Mesothelial cell of epicardium (in vitro differentiated cells): Measurements from ENCODE around the gene ARHGEF19. TPM values are rescaled to one million over a fixed set of nuclear protein-coding genes. Genes with fewer than 3 reads are reported as not detected.
"Not testable (repeated sequence)": the region's sequence is repeated elsewhere in the genome, so short reads cannot be mapped to it uniquely, and the experiment has no call there.

Experiments used
- DNase-seq, 2 experiments: peaks; one replicate each; pipeline ENCODE4 v3.0.0; 2021; ENCODE audit warnings: low spot score in 2 of 2; ENCODE audit not compliant: unreplicated experiment in 2 of 2
- H3K27ac Mint-ChIP-seq: 2 replicates; pipeline ENCODE4 v1.8.0; 2021; ENCODE audit warnings: mixed read lengths
- H3K27me3 Mint-ChIP-seq: 2 replicates; pipeline ENCODE4 v1.8.0; 2021; ENCODE audit warnings: low read depth, mixed read lengths
- H3K36me3 Mint-ChIP-seq: 2 replicates; pipeline ENCODE4 v1.8.0; 2021; ENCODE audit warnings: mixed read lengths
- H3K4me1 Mint-ChIP-seq: 2 replicates; pipeline ENCODE4 v1.8.0; 2021; ENCODE audit warnings: mixed read lengths
- H3K4me3 Mint-ChIP-seq: 2 replicates; pipeline ENCODE4 v1.8.0; 2021; ENCODE audit warnings: mild to moderate bottlenecking, moderate library complexity, mixed read lengths
- H3K9me3 Mint-ChIP-seq: 2 replicates; pipeline ENCODE4 v1.8.0; 2021; ENCODE audit warnings: mixed read lengths
- total RNA-seq: library from RNA; stranded (reverse); gene quantifications from 3 replicates; pipeline ENCODE4 v1.2.1, GENCODE V29; 2021
- TF ChIP-seq, protein P1 (sequence below): fragments of 200-600 bp; sonication (generic); IDR thresholded peaks from one replicate; pipeline ENCODE4 v1.5.0; 2021; ENCODE audit warnings: antibody characterized with exemption; ENCODE audit not compliant: unreplicated experiment

ARHGEF19 gene
- 85.3 to 88.3 TPM (median 86.6 TPM) in 3 replicates for total RNA-seq

DNA sequence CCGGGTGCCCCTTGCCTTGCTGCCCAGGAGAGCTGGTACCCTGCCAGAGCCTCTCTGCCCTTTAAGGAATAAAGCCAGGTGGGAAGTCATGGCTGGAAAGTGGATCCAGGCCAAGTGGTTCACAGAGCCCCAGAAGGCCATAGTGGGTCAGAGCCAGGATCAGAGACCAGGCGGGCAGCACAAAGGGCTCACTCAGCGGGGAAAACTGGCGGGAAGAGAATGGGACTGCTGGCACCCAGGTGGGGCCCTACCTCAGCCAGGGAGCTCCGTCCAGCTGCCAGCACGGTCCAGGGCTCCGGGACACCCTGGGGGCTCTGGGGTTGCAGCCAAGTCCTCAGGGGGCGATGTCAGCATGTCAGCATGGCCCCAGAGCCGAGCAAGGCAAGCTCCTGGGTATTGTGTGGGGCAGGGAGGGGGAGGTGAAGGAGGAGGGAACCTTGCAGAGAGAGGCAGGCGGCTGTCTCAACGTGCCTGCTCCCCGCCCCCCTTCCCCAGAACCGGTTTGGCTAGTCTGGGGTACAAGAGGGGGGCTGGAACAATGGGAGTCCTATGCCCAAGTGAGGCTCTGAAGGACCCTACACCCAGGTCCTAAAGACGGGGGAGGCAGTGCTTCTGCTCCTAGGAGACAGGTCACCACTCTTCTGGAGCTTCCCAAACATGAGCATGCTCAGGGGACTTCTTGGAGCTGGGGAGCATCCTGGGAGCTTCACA, at the start of gene ARHGEF19:
TSS of gene ARHGEF19 (minus strand) at position 402 of the 711 bp plus-strand sequence. CDS start 3,598 bp downstream, outside the sequence.
- TF ChIP-seq, protein P1, sequence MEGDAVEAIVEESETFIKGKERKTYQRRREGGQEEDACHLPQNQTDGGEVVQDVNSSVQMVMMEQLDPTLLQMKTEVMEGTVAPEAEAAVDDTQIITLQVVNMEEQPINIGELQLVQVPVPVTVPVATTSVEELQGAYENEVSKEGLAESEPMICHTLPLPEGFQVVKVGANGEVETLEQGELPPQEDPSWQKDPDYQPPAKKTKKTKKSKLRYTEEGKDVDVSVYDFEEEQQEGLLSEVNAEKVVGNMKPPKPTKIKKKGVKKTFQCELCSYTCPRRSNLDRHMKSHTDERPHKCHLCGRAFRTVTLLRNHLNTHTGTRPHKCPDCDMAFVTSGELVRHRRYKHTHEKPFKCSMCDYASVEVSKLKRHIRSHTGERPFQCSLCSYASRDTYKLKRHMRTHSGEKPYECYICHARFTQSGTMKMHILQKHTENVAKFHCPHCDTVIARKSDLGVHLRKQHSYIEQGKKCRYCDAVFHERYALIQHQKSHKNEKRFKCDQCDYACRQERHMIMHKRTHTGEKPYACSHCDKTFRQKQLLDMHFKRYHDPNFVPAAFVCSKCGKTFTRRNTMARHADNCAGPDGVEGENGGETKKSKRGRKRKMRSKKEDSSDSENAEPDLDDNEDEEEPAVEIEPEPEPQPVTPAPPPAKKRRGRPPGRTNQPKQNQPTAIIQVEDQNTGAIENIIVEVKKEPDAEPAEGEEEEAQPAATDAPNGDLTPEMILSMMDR = no peak
- H3K27ac Mint-ChIP-seq = peak within 1 kb of the TSS; percentile 77
- peak within 1 kb of the TSS; percentile 75 for H3K4me3 Mint-ChIP-seq

DNA sequence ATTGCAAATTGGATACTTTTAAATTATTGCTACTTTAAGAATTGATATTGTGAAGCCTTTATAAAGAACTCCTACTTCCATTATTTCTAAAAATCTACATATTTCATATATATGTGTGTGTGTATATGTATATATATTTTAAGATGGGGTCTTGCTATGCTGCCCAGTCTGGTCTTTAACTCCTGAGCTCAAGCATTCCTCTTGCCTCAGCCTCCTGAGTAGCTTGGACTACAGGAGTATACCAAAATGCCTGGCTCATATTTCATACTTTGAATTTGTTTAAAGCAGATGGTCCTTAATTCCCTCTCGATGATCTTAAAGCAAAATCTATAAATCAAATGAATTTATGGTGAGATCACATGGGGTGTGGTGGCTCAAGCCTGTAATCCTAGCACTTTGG, 49.6 kb upstream of the ARHGEF19 start:
- no peaks in the 10 kb centered on the region for H3K9me3 Mint-ChIP-seq
- TF ChIP-seq, protein P1 = no peak
- H3K4me3 Mint-ChIP-seq = no peak overlapping the region
- DNase-seq = no peak
- H3K4me1 Mint-ChIP-seq = peaks cover 6% of the 10 kb centered on the region
- no peaks in the 10 kb centered on the region for H3K27me3 Mint-ChIP-seq
- H3K27ac Mint-ChIP-seq = no peak overlapping the region
- peaks cover 3% of the 10 kb centered on the region for H3K36me3 Mint-ChIP-seq

More for the DNA sequence above, at the start of gene ARHGEF19:
- no peaks in the 10 kb centered on the region for H3K36me3 Mint-ChIP-seq
- peaks cover 48% of the 10 kb centered on the region for H3K4me1 Mint-ChIP-seq
- DNase-seq = peak in 1 of 2 experiments; percentile 82
- no peaks in the 10 kb centered on the region for H3K9me3 Mint-ChIP-seq
- H3K27me3 Mint-ChIP-seq = no peaks in the 10 kb centered on the region

DNA sequence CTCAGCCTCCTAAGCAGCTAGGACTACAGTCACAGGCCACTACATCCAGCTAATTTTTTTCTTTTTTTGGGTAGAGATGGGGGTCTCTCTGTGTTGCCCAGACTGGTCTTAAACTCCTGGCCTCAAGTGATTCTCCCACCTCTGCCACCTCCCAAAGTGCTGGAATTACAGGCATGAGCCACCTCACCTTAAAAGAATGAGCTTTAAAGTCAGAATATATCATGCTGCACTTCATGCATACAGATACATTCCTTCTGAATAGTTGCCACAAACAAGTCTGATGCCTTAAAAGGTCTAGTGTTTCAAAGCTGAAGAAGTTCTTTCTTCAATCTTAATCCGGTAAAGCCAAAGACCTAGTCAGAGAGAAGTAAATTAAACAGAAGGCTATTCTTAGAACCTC, 48.4 kb upstream of the ARHGEF19 start:
- TF ChIP-seq, protein P1 = no peak
- Mint-ChIP-seq H3K4me1 (no peaks in the 10 kb centered on the region), H3K9me3 (no peaks in the 10 kb centered on the region), H3K4me3 (no peak overlapping the region), H3K27me3 (no peaks in the 10 kb centered on the region), H3K27ac (no peak overlapping the region), H3K36me3 (peaks cover 3% of the 10 kb centered on the region)
- no peak for DNase-seq

GRCh38 chr1:16258591-16259135, 46.2 kb upstream of the ARHGEF19 start:
- peaks cover 2% of the 10 kb centered on the region for H3K4me1 Mint-ChIP-seq
- no peak overlapping the region for H3K4me3 Mint-ChIP-seq
- H3K9me3 Mint-ChIP-seq = no peaks in the 10 kb centered on the region
- no peak overlapping the region for H3K27ac Mint-ChIP-seq
- H3K36me3 Mint-ChIP-seq = peaks cover 9% of the 10 kb centered on the region
- DNase-seq = no peak
- TF ChIP-seq, protein P1 = no peak
- H3K27me3 Mint-ChIP-seq = no peaks in the 10 kb centered on the region

DNA sequence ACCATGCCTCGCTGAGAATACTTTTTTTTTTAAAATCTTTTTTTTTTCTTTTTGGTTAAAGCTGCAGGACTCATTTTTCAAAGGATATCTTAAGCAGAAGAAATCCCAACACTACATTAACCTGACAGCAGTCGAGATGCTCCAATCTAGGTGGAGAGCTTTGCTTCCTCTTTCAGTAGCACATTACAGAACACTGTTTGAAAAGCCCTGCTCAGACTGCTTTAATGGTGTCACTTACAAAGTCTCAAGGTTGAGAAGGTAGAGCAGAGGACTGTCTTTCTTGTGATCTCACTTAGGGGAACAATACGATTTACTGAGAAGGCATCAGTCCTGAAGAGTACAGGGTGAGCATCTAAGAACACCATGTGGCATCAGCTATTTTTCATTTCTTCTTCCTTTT, 45.5 kb upstream of the ARHGEF19 start:
- no peak for DNase-seq
- no peaks in the 10 kb centered on the region for H3K27me3 Mint-ChIP-seq
- no peaks in the 10 kb centered on the region for H3K9me3 Mint-ChIP-seq
- peaks cover 2% of the 10 kb centered on the region for H3K4me1 Mint-ChIP-seq
- TF ChIP-seq, protein P1 = no peak
- no peak overlapping the region for H3K27ac Mint-ChIP-seq
- H3K36me3 Mint-ChIP-seq = peaks cover 9% of the 10 kb centered on the region
- H3K4me3 Mint-ChIP-seq = no peak overlapping the region

DNA sequence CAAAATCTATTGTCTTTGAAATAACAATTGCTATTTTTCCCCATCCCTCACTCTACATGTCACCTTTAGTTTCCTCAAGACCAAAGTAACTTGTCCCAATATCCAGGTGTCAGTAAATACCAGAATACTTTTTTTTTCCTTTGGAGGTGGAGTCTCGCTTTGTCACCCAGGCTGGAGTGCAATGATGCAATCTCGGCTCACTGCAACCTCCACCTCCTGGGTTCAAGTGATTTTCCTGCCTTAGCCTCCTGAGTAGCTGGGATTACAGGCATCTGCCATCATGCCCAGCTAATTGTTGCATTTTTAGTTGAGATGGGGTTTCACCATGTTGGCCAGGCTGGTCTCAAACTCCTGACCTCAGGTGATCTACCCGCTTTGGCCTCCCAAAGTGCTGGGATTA, 45.1 kb upstream of the ARHGEF19 start:
- DNase-seq, H3K36me3 Mint-ChIP-seq, H3K27ac Mint-ChIP-seq, H3K27me3 Mint-ChIP-seq, H3K4me3 Mint-ChIP-seq, H3K9me3 Mint-ChIP-seq, H3K4me1 Mint-ChIP-seq: not testable (repeated sequence)
